H7 (cell line): ENCODE results near the gene SUFU. TPM values are rescaled to one million over a fixed set of nuclear protein-coding genes. Genes with fewer than 3 reads are reported as not detected.

Source experiments
- DNase-seq: peaks from one replicate; pipeline ENCODE4 v3.0.0; 2012
- H3K27me3 ChIP-seq: 2 replicates; pipeline ENCODE4 v1.6.0; 2011; ENCODE audit warnings: mild to moderate bottlenecking, low read length; ENCODE audit not compliant: control insufficient read depth, insufficient read depth
- H3K36me3 ChIP-seq: replicated peaks from 2 replicates; pipeline ENCODE4 v1.5.1; 2011; ENCODE audit warnings: low read length; ENCODE audit not compliant: control insufficient read depth, insufficient read depth
- H3K4me3 ChIP-seq: 2 replicates; pipeline ENCODE4 v1.5.1; 2011; ENCODE audit warnings: low read depth, mild to moderate bottlenecking, control low read depth, low read length, moderate library complexity; ENCODE audit not compliant: insufficient read depth
- total RNA-seq: library from RNA; depleted of rRNA; stranded (reverse); fragments of >200 nt; shearing (Covaris generic); gene quantifications from 2 replicates; pipeline ENCODE4 v1.2.3, GENCODE V29; 2014

The SUFU gene
- total RNA-seq, 1 experiment from 2014 or later, result 3.5 TPM

GRCh38 chr10:102542800-102543418 is 39.1 kb downstream of the SUFU start:
- Histone ChIP-seq H3K27me3 (no peaks in the 10 kb centered on the region), H3K4me3 (no peak overlapping the region), H3K36me3 (no peaks in the 10 kb centered on the region)
- DNase-seq, result no peak

GRCh38 chr10:102545265-102545871 is 41.6 kb downstream of the SUFU start:
- Histone ChIP-seq H3K4me3 (no peak overlapping the region), H3K27me3 (no peaks in the 10 kb centered on the region), H3K36me3 (no peaks in the 10 kb centered on the region)
- DNase-seq, result no peak

GRCh38 chr10:102545997-102546396 is 42.2 kb downstream of the SUFU start:
- Histone ChIP-seq H3K36me3 (no peaks in the 10 kb centered on the region), H3K4me3 (no peak overlapping the region), H3K27me3 (no peaks in the 10 kb centered on the region)
- peak; percentile 8 for DNase-seq

DNA sequence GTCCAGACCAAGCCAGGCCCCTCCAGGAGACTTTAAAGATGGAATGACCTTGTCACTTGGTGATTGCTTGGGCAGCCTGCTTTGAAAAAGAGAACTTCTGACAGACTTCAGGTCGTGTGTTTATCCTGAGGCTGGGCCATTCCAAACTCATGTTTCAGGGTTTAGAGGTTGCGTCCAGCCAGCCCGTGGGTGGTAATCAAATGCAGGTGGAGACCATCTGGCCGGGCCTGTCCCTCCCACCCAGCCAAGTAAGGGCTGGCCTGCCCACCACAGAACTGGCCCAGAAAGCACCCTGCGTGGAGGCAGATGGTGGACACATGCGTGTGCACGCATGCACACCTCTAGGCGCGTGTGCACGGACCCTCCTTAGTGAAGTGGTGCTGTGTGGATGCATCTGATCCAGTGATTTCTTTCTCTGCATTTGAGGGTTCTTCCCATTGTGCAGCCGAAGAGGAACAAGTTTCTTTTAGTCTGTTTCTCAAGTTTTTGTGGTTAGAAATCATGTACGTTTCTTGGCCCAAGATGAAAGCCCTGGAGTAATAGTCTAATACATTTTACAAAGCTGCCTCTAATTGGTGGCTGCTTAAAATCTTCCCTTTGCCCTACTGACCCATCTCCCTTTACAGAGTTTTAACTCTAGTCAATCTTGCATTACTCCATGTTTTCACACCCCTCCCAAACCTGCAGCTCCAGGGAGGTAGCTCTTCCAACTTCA is 43.0 kb downstream of the SUFU start:
- no peaks in the 10 kb centered on the region for H3K36me3 ChIP-seq
- H3K4me3 ChIP-seq, result no peak overlapping the region
- H3K27me3 ChIP-seq, result no peaks in the 10 kb centered on the region
- DNase-seq, result no peak

GRCh38 chr10:102549549-102549948 is 45.8 kb downstream of the SUFU start:
- no peak for DNase-seq
- Histone ChIP-seq H3K36me3 (no peaks in the 10 kb centered on the region), H3K27me3 (no peaks in the 10 kb centered on the region), H3K4me3 (no peak overlapping the region)

- Histone ChIP-seq H3K4me3 (no peak overlapping the region), H3K27me3 (no peaks in the 10 kb centered on the region), H3K36me3 (no peaks in the 10 kb centered on the region)
- DNase-seq, result no peak
These were observed 47.0 kb downstream of the SUFU start for GRCh38 chr10:102550636-102551210.

DNA sequence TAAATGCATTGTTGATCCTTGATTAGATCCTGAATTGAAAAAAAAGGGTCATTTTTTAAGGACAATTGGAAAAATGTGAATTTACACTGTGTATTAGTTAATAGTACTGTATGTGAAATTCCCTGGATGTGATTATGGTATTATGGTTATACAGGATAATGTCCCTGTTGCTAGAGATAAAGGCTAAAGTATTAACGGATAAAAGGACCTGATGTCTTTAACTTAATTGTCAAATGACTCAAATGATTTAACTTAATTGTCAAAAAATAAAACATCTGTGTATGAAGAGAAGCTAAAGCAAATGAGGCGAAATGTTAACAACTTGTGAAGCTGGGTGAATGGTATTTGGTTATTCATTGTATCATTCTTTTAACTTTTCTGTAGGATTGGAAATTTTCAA is 48.8 kb downstream of the SUFU start:
- no peak for DNase-seq
- H3K27me3 ChIP-seq, result no peaks in the 10 kb centered on the region
- H3K4me3 ChIP-seq, result no peak overlapping the region
- H3K36me3 ChIP-seq, result no peaks in the 10 kb centered on the region

DNA sequence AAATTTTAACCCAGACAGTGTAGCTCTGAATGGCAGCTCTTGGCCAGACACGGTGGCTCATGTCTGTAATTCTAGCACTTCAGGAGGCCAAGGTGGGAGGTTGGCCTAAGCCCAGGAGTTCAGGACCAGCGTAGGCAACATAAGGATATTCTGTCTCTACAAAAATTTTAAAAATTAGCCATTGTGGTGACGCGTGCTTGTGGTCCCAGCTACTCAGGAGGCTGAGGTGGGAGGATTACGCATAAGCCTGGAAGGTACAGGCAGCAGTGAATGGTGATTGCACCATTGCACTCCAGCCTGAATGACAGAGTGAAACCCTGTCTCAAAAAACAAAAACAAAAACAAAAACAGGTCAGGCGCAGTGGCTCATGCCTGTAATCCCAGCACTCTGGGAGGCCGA is 50.0 kb downstream of the SUFU start:
- Histone ChIP-seq H3K4me3 (no peak overlapping the region), H3K36me3 (no peaks in the 10 kb centered on the region), H3K27me3 (no peaks in the 10 kb centered on the region)
- DNase-seq, result no peak

DNA sequence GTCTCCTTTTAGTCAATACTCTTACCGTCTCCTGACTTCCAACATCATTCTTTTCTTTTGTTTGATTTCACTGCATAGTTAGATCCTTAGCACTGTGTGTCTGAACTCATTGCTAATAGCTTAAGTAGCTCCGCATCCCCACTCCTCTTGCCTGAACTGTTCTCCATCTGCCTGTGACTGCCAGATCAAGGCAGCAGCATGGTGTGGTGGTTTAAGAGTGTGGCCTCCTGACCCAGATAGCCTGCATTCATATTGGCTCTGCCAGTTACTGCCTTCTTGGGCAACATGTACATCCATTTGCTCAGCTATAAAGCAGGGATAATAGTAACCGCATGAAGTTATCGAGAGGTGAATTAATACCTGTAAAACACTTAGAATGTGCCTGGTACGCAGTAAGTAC is 50.8 kb downstream of the SUFU start:
- DNase-seq, result no peak
- no peak overlapping the region for H3K4me3 ChIP-seq
- no peaks in the 10 kb centered on the region for H3K27me3 ChIP-seq
- no peaks in the 10 kb centered on the region for H3K36me3 ChIP-seq

GRCh38 chr10:102555781-102556328 is 52.1 kb downstream of the SUFU start:
- no peaks in the 10 kb centered on the region for H3K27me3 ChIP-seq
- H3K36me3 ChIP-seq, result no peaks in the 10 kb centered on the region
- no peak for DNase-seq
- no peak overlapping the region for H3K4me3 ChIP-seq

- no peak for DNase-seq
- no peaks in the 10 kb centered on the region for H3K36me3 ChIP-seq
- no peaks in the 10 kb centered on the region for H3K27me3 ChIP-seq
- H3K4me3 ChIP-seq, result no peak overlapping the region
These were observed 53.8 kb downstream of the SUFU start for GRCh38 chr10:102557569-102557968.

DNA sequence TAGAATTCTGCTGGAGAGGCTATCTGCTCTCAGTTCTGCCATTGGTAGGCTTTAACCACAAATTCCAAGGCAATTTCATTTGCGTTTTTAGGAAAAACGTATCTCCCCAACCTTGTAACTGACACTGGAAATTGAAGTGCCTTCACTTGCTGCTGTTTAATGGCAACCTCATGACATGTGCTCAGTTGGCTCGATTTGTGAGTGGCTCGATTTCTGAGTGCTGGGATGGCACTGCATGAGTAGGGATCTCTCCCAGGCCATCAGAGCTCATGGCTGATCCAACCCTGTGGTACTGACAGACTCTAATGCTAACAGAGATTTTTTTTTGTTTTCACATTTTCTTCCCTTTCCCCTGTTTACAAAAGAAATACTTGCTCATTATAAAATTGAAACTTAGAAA is 56.0 kb downstream of the SUFU start:
- no peaks in the 10 kb centered on the region for H3K36me3 ChIP-seq
- no peak for DNase-seq
- H3K27me3 ChIP-seq, result peaks cover 8% of the 10 kb centered on the region
- no peak overlapping the region for H3K4me3 ChIP-seq

GRCh38 chr10:102564209-102564834 is 60.5 kb downstream of the SUFU start:
- H3K27me3 ChIP-seq, result peaks cover 19% of the 10 kb centered on the region

DNA sequence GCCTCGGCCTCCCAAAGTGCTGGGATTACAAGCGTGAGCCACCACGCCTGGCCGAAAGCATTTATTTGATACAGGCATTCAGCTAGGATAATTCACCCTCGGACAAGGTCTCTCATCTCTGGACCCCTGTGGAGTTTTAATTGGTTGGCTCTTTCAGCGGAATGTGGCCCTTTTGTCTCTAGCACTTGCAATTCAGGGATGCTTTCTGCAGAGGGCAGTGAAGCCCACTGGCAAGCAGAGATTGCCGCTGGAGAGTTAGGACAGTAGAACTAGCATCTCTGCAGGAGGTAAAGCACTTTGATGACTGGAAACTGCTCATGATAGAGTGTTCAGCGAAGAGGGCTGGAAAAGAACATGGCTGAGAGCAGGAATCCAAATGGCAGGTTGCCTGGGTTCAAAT is 62.0 kb downstream of the SUFU start:
- DNase-seq, result peak; percentile 78
- Histone ChIP-seq H3K27me3 (peaks cover 19% of the 10 kb centered on the region), H3K4me3 (no peak overlapping the region), H3K36me3 (no peaks in the 10 kb centered on the region)

More at GRCh38 chr10:102564209-102564834, 60.5 kb downstream of the SUFU start:
- no peaks in the 10 kb centered on the region for H3K36me3 ChIP-seq
- no peak for DNase-seq
- no peak overlapping the region for H3K4me3 ChIP-seq
